Right ventricle myocardium superior (tissue), 1 donor: ENCODE results near the gene DTD1. TPM values are rescaled to one million over a fixed set of nuclear protein-coding genes. Genes with fewer than 3 reads are reported as not detected.

Experiments
- ATAC-seq: fragments of 200-7000 bp; cut with Tn5 transposase; one replicate; pipeline ENCODE4 v1.9.1; 2020; ENCODE audit warnings: mild to moderate bottlenecking; ENCODE audit not compliant: poor library complexity
- DNase-seq: peaks from one replicate; pipeline ENCODE4 v3.0.0-alpha.2; 2020
- intact Hi-C: fragments of 100-400 bp; cut with DNase I; formaldehyde crosslinking; loops from one replicate; pipeline ENCODE4 v1.11.2; 2022
- total RNA-seq: library from RNA; stranded (reverse); fragmentation: NEBNext Ultra II Directional; extraction: Animal tissue kit (Norgen Biotek cat#: 25700); gene quantifications from one replicate; pipeline ENCODE4 v1.2.1, GENCODE V29; 2021
- donor health status: DM: no; HTN: yes; CAD: no; lungs with severe emphysema.

DTD1 gene
- total RNA-seq, 1 donor from 2014 or later: 12.4 TPM

DNA sequence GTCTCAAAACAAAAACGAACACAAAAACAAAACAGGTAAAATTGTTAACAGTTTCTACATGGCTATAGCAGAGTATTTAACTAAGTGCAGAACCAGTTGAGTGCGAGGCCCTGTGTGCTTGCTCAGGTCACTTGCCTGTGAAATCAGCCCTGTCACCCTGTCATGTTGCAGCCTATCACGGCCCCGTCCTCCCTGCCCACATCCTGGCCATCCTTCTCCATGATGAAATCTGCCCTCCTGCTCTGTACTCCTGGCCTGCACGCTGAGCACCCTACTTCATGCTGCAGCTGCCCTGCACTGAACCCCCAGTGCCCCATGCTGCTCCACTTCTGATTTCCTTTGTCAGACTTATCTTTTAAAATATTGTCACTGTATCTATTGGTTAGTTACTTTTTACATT, 62.4 kb downstream of the DTD1 start:
- ATAC-seq (no peak), DNase-seq (no peak)
- intact Hi-C loops: no loop called here

DNA sequence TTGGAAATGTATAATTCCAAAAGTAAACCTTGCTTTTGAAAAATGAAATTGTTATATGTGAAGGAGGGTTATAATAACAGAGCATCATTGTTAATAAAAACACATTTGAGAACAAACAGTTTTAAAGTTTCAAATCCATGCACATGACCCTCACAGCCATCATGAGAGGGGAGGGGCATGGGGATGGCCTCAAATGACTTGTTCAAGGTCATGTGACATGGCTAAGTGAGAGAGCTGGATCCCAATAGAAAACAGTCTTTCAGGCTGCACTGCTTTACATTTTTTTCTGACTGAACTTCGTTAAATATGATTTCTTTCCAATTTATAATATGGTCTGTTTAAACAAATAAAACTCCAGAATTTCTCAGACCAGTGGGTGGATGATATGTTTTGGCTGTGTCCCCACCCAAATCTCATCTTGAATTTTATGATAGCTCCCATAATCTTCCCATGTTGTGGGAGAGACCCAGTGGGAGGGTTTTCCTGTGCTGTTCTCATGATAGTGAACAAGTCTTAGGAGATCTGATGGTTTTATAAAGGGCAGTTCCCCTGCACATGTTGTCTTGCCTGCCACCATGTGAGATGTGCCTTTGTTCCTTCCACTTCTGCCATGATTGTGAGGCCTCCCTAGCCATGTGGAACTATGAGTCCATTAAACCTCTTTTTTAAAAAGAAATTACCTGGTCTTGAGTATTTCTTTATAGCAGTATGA, 66.0 kb downstream of the DTD1 start:
- intact Hi-C loops: no loop called here
- DNase-seq (no peak), ATAC-seq (no peak)

DNA sequence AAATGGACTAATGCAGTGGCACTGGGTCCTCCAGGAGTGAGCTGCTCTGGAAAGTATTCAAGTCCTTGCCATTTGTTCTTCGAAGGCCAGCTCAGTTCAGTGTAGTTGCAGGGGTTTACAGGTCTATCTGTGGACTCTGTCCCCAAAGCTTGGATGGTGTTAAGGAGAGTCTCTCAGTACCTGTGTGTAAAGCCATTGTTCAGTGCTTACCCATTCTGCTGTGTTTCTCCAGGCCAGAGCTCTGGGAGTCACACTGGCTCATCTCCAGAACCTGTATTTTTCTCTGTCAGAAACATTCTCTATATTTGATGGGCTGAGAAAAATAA, 66.6 kb downstream of the DTD1 start:
- intact Hi-C loops: no loop called here
- no peak for DNase-seq
- ATAC-seq: no peak

DNA sequence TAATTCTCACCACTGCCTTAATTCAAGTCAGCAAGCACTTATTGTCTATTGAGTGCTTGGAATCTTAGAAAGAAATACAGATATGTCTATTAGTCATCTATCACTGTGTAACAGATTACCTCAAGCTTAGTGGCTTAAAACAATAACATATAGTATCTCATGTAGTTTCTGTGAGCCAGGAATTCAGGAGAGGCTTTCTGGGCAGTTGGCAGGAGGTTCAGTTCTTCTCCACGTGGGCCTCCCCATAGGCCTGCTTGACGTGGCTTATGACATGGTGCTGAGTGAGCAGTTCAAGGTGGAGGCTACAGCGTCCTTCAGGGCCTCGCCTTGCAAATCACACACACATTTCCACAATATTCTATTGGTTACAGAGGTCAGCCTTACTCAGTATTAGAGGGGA, 69.7 kb downstream of the DTD1 start:
- ATAC-seq: no peak
- intact Hi-C loops: no loop called here

DNA sequence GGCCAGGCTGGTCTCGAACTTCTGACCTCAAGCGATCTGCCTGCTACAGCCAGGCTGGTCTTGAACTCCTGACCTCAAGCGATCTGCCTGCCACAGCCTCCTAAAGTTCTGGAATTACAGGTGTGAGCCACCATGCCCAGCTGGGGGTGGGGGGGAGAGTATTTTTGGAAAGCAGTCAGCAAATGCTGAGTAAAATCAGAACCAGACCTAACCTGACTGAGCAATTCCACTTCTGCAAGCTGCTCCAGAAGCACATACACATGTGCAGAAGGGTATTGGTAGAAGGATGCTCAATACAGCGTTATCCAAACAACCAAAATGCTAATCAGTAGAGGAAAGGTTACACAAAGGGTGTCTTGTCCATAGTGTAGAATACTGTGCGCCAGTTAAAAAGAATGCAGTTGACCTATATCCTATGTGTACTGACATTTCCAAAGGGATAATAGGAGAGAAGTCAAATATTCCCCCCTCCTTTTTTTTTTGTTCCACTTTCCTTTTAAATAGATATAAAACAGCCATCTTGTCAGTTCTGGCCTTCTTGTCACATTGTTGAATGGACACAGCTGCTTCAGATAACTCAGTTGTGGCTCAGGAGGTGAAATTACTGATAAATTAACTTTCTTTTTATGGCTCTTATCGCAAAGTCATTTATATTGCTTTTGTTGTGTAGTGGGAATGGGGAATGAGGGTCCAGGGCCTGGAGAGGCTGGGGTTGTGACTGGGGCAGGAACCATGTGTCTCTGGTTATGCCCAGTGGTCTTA, 74.6 kb downstream of the DTD1 start:
- DNase-seq: no peak
- no peak for ATAC-seq
- intact Hi-C loops: no loop called here

More for the DNA sequence above, 69.7 kb downstream of the DTD1 start:
- DNase-seq: no peak

DNA sequence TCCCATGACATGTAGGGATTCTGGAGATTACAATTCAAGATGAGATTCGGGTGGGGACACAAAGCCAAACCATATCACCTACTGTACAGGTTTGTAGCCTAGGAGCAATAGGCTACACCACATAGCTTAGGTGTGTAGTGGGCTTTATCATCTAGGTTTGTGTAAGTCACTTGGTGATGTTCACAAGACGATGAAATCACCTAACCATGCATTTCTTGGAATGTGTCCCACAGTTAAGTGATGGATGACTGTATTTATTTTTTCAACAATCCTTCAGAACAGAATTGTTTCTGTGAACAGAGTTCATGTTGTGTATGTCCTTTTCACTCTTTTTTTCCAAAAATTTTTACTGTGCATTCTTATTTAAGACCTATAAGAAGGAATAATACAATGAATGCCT, 76.1 kb downstream of the DTD1 start:
- intact Hi-C loops: no loop called here
- DNase-seq (no peak), ATAC-seq (no peak)

DNA sequence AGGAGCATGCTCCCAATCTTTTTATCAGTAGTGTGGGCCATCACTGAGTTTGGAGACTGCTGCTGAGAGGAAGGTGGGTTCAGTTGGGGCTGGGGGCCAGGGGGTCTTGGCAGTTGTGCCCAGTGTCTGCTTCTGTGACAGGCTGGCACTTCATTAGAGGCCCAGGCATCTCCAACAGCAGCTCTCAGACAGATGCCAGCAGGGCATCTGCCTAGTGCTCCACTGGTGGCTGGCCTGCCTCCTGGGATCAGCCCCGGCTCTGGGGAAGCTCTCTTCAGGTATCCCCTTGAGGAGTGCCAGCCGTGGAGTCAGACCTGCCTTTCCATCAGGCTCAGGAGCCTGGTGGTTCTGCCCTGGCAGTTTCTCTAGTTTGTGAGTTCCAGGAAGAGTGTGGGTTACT, 77.3 kb downstream of the DTD1 start:
- intact Hi-C loops: no loop called here
- DNase-seq: no peak
- no peak for ATAC-seq

DNA sequence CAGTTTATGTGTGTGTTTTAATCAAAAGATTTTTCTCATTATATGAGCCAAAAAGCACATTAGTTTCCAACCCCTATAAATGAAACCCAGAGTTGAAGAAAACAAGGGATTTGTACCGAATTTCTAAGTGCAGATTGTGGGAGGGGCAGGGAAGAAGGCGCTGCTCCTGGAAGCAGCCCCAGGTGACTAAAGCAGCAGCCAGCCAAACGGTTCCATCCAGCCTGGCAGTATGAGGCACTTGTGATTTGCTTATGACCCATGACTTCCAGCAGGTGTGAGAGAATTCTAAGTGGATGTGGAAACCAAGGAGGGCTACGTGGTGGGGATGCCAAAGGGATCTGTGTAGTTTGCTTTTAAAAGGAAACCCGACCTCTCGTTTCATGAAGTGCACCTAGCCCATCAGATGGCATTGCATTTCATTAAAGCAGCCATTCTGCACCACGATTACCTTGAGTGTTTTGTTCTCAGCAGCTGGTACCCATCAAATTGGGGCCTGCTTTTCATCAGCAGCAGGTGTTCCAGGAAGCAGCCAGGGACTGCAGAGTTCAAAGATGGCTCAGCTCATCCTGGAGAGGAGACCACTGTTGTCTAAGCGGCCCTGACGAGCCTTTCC, 79.1 kb downstream of the DTD1 start:
- intact Hi-C loops: no loop called here
- no peak for DNase-seq
- ATAC-seq: no peak

DNA sequence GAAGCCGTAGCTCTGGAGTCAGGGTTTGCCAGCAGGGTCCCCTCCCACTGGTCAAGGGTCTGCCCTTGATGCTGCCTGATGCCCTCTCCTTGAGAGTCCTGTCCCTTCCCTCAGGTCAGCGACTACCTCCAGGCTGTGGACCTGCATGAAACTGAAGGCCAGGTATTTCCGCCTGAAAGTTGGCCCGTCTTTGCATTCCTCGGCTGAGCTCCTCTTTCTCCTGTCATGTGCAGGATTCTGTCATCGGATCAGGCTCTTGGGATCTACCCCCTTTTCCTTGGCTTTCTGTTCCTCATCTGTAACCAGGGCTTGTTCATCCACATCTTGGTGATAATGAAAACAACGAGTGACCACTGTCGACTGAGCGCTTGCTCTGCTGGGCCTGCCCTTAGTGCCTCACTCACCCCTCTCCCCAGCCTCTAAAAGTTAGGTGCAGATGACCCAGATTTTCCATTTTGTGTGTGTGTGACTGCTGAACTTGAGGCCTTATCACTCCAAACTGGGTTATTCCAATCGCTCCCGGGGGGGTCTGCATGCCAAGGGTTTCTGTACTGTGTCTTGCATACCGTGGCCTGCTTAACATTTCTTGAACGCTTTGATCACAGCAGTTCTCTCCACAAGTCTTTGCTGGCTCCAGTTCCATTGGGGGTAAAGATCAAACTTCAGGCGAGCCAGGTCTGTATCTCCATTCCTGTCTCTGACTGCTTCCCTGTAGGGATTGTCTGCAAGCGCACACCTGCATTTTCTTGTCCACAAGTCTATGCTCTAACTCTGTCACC, 81.6 kb downstream of the DTD1 start:
- intact Hi-C loops: no loop called here
- ATAC-seq (no peak), DNase-seq (no peak)

DNA sequence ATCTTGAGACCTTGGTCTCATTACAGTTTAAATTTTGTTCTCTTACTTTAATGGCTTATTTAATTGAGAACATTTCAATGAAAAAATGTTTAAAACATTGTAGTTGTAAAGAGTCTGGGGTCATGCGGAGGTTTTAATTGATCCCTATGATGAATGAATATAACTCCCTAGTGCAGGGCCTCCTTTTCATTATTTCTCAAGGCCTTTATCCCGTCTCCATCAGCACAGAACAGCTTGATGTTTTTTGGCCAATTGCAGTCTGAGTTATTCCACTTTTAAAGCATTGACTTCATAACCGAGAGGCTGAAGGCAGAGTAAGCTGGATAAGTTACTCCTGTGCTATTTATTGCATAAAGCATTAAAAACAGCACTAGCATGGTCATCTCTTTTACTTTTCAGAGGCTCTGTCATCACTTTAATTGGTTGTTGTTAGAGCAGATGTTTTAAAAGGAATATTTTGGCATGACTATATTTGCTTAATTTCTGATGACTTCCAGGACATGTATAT, 83.4 kb downstream of the DTD1 start:
- intact Hi-C loops: no loop called here
- no peak for DNase-seq
- ATAC-seq: no peak

DNA sequence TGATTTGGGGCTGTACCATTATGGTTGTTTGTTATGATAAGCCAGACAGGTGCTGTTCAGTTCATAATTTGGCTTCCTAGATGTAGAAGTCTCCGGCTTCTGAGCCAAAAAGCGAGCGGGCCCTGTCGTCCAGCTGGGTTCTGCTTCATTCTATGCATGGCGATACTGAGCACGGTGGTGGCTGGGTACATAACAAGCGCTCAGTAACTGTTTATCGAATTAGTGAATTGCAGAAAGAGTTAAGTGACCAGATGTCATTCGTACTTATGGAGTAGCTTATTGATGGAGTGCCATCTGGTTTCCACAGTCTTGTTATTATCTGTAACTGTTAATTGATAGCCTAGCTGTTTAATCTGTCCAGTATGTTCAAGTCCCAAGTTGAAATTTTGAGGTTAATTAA, 85.0 kb downstream of the DTD1 start:
- DNase-seq (no peak), ATAC-seq (no peak)
- intact Hi-C loops: no loop called here

DNA sequence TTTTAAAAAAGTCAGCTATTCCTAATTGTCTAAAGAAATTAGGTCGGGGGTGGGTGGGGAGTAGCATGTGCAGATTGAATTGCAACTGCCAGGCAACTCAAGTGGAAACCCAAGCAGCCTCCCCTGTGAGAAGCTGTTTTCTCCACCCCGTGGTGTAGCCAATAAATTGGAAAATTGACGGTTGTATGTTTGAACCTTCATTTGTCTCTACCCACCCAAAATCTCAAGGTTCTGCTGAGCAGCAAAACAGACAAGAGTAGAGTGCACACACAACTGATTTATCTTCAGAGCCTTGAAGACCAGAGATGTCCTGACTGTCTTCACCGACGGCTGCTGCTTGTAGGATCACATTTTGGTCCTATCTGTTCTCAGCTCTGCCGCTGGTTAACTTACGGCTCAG, 88.5 kb downstream of the DTD1 start:
- DNase-seq (no peak), ATAC-seq (no peak)
- intact Hi-C loops: no loop called here

DNA sequence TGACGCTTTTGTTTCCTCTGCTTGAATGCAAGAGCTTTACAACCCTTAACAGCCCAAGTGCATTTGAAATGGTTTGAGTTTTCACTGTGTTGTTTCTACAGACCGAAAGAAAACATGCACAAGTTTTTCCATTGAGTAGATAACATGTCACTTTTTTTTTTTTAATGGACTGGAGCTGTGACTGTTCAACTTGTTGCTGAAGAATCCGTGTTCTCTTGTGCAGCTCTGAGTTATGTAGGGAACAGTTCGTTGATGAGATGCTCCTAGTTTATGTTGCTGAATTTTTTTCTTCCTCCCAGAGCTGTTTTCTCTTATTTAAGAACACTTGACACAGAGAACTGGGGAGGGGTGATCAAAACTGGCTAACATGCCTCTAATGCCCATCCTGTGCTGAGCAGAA, 89.3 kb downstream of the DTD1 start:
- intact Hi-C loops: no loop called here
- ATAC-seq (no peak), DNase-seq (no peak)

DNA sequence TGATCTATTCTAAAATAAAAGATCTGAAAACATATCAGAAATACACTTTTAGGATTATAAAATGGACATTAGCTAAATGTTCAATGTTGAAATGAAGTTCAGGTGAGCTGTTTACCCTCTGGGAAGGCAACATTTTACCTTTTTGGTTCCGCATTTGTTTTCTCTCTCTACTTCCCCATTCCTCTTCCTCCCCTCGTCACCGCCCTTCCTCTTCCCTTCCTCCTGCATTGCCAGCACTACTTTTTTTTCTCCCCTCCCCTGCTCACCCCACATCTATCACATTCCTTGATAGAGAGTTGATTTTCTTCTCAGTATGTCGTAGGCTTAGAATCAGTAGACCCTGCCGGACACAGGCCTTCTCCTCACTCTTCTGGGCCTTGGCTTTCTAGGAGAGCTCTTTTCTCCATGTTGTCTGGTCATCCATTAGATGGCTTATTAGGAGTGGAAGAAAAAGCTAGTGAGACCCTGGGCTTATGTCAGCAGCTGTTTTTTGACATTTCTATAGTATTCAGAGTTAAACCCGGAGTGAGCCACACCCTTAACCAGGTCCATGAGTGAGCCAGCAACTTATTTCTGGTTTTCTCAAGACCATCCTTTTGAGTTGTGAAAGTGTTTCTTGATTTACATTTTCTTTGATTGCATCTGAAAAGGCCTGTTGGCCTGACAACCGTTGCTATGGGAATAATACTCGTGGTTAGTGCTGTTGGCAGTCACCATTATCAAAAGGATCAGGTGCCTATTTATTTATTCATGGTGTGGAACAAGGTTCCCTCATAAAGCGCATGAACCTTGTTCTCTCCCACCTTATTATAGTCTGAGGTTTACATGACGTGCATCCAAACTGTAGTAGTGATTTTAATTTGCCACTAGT, 90.9 kb downstream of the DTD1 start:
- DNase-seq (no peak), ATAC-seq (no peak)
- intact Hi-C loops: no loop called here

DNA sequence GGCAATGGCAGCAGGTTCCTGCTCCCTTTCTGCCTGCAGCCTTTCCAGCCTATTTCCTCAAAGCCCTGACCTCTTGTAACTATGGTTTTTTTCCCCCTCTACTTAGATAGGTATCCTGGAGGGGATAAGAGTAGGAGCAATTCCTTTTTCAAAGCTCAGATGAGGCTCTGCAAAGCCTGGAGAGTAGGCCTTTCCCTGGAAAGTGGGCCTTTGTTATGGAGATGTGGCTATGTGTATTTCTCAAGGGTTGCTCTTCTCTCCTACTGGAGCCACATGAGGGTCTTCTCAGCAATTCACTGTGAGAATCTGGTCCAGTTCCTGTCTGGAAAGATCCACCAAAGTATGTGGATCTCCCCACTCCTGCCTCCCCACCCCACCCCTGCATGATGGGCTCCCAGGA, 96.0 kb downstream of the DTD1 start:
- ATAC-seq: no peak
- intact Hi-C loops: no loop called here

DNA sequence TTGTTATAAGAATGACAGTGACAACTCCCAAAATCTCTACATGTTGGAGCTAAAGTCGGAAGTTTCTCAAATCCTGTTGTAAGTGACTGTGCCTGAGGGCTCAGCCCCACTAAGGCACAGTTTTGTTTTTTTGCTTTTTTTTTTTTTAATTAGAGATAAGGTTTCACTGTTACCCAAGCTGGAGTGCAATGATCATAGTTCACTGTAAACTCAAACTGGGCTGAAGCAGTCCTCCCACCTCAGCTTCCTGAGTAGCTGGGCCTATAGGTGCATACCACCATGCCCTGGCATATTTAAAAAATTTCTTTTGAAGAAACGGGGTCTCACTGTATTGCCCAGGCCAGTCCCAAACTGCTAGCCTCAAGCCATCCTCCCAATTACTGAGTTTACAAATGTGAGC, 96.9 kb downstream of the DTD1 start:
- intact Hi-C loops: no loop called here
- ATAC-seq (no peak), DNase-seq (no peak)

More for the DNA sequence above, 96.0 kb downstream of the DTD1 start:
- DNase-seq: no peak

DNA sequence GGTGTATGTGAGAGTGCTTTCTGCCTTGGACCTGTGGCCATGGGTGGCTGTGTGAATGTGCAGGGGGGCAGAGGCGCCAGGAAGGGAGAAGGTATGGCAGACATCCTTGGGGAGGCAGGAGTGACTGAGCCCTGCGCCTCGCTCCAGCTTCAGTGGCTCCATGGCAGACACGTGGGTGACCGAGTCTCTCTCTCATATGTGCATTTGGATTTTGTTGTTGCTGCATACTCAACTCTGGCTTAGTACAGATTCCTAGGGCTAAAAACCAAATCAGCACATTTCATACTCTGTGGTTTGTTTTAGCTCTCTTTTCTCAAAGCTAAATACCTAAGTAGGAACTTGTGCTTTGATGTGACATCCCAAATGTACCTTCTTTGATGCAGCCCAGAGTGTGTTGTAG, 97.6 kb downstream of the DTD1 start:
- DNase-seq: no peak
- intact Hi-C loops: no loop called here
- ATAC-seq: no peak

DNA sequence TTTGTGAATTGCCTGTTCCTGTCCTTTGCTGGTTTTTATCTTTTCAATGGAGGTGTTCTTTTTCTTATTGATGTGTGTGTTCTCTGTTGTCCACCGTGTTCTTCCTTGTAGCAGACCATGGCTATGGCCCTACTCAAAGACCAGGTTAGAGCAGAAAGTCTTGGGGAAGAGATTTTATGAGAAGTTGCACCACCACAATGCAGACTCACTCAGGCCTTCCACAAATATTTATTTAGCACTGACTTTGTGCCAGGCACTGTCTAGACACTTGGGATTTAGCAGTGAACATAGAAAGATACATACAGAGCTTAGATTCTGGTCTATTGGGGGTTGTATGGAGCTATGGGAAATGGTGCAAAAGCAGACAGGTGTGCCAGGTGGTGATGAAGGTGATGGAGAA, 98.8 kb downstream of the DTD1 start:
- ATAC-seq (no peak), DNase-seq (no peak)
- intact Hi-C loops: no loop called here
